ENCODE results near the gene CIZ1. TPM values are rescaled to one million over a fixed set of nuclear protein-coding genes. Genes with fewer than 3 reads are reported as not detected.

Gene CIZ1
- total and polyA plus RNA-seq, 5 donors from 2014 or later, result 7.2 to 128 (median 8.1) TPM

GRCh38 chr9:128178806-128179431 lies 12.5 kb downstream of the CIZ1 start:
- no peak overlapping the region for H3K4me3 ChIP-seq (ENCODE audit: low read depth, low read length)
- ATAC-seq (ENCODE audit: low read depth in 2 of 2), result no peak
- Mint-ChIP-seq H3K27me3 (no peaks in the 10 kb centered on the region), H3K27ac (no peak overlapping the region), H3K4me1 (peaks cover 0 to 1% (median 0%) of the 10 kb centered on the region in 4 donors), H3K4me3 (no peak overlapping the region), H3K36me3 (peaks cover 40% of the 10 kb centered on the region), H3K9me3 (peaks cover 0 to 2% (median 0%) of the 10 kb centered on the region in 7 donors)
- no peaks in the 10 kb centered on the region for H3K9me3 ChIP-seq (ENCODE audit: control insufficient read depth in 2 of 2, low read length in 2 of 2)
- H3K27me3 ChIP-seq (ENCODE audit: control insufficient read depth, insufficient read depth, low read length), result no peaks in the 10 kb centered on the region
- no peak overlapping the region for H3K27ac ChIP-seq (ENCODE audit: insufficient read depth, low read length, poor library complexity, severe bottlenecking)
- no peaks in the 10 kb centered on the region for H3K4me1 ChIP-seq (ENCODE audit: control insufficient read depth, insufficient read depth, low read length, poor library complexity, severe bottlenecking)
- peaks cover 69% of the 10 kb centered on the region for H3K36me3 ChIP-seq (ENCODE audit: control insufficient read depth, insufficient read depth, low read length)
- no peak for DNase-seq

GRCh38 chr9:128175726-128176125 lies 15.6 kb downstream of the CIZ1 start:
- Mint-ChIP-seq H3K27me3 (no peaks in the 10 kb centered on the region), H3K27ac (no peak overlapping the region), H3K9me3 (peaks cover 0 to 2% (median 0%) of the 10 kb centered on the region in 7 donors), H3K36me3 (peaks cover 30% of the 10 kb centered on the region), H3K4me1 (no peaks in the 10 kb centered on the region), H3K4me3 (no peak overlapping the region)
- H3K36me3 ChIP-seq (ENCODE audit: control insufficient read depth, insufficient read depth, low read length), result peaks cover 56% of the 10 kb centered on the region
- H3K4me1 ChIP-seq (ENCODE audit: control insufficient read depth, insufficient read depth, low read length, poor library complexity, severe bottlenecking), result no peaks in the 10 kb centered on the region
- no peaks in the 10 kb centered on the region for H3K27me3 ChIP-seq (ENCODE audit: control insufficient read depth, insufficient read depth, low read length)
- no peak for ATAC-seq (ENCODE audit: low read depth in 2 of 2)
- H3K4me3 ChIP-seq (ENCODE audit: low read depth, low read length), result no peak overlapping the region
- no peaks in the 10 kb centered on the region for H3K9me3 ChIP-seq (ENCODE audit: control insufficient read depth in 2 of 2, low read length in 2 of 2)
- DNase-seq, result no peak
- no peak overlapping the region for H3K27ac ChIP-seq (ENCODE audit: insufficient read depth, low read length, poor library complexity, severe bottlenecking)

GRCh38 chr9:128175102-128175563 lies 16.2 kb downstream of the CIZ1 start:
- H3K27ac ChIP-seq (ENCODE audit: insufficient read depth, low read length, poor library complexity, severe bottlenecking), result no peak overlapping the region
- no peak overlapping the region for H3K4me3 ChIP-seq (ENCODE audit: low read depth, low read length)
- peaks cover 55% of the 10 kb centered on the region for H3K36me3 ChIP-seq (ENCODE audit: control insufficient read depth, insufficient read depth, low read length)
- no peaks in the 10 kb centered on the region for H3K4me1 ChIP-seq (ENCODE audit: control insufficient read depth, insufficient read depth, low read length, poor library complexity, severe bottlenecking)
- no peaks in the 10 kb centered on the region for H3K27me3 ChIP-seq (ENCODE audit: control insufficient read depth, insufficient read depth, low read length)
- H3K4me1 Mint-ChIP-seq, result no peaks in the 10 kb centered on the region
- H3K27ac Mint-ChIP-seq, result no peak overlapping the region
- DNase-seq (no peak), ATAC-seq (ENCODE audit: low read depth in 2 of 2) (no peak)
- H3K9me3 Mint-ChIP-seq, result peaks cover 0 to 2% (median 0%) of the 10 kb centered on the region in 7 donors
- peaks cover 35% of the 10 kb centered on the region for H3K36me3 Mint-ChIP-seq
- no peaks in the 10 kb centered on the region for H3K9me3 ChIP-seq (ENCODE audit: control insufficient read depth in 2 of 2, low read length in 2 of 2)
- H3K27me3 Mint-ChIP-seq, result no peaks in the 10 kb centered on the region
- H3K4me3 Mint-ChIP-seq, result no peak overlapping the region

GRCh38 chr9:128174062-128174461 lies 17.3 kb downstream of the CIZ1 start:
- Mint-ChIP-seq H3K27ac (no peak overlapping the region), H3K9me3 (no peaks in the 10 kb centered on the region), H3K27me3 (no peaks in the 10 kb centered on the region), H3K36me3 (peaks cover 32% of the 10 kb centered on the region), H3K4me3 (no peak overlapping the region), H3K4me1 (no peaks in the 10 kb centered on the region)
- Histone ChIP-seq H3K4me1 (ENCODE audit: control insufficient read depth, insufficient read depth, low read length, poor library complexity, severe bottlenecking) (no peaks in the 10 kb centered on the region), H3K36me3 (ENCODE audit: control insufficient read depth, insufficient read depth, low read length) (peaks cover 55% of the 10 kb centered on the region), H3K27me3 (ENCODE audit: control insufficient read depth, insufficient read depth, low read length) (no peaks in the 10 kb centered on the region), H3K27ac (ENCODE audit: insufficient read depth, low read length, poor library complexity, severe bottlenecking) (no peak overlapping the region), H3K4me3 (ENCODE audit: low read depth, low read length) (no peak overlapping the region), H3K9me3 (ENCODE audit: control insufficient read depth in 2 of 2, low read length in 2 of 2) (no peaks in the 10 kb centered on the region)
- ATAC-seq (ENCODE audit: low read depth in 2 of 2) (no peak), DNase-seq (no peak)

- no peak overlapping the region for H3K4me3 Mint-ChIP-seq
- no peaks in the 10 kb centered on the region for H3K9me3 Mint-ChIP-seq
- Histone ChIP-seq H3K27ac (ENCODE audit: insufficient read depth, low read length, poor library complexity, severe bottlenecking) (no peak overlapping the region), H3K27me3 (ENCODE audit: control insufficient read depth, insufficient read depth, low read length) (no peaks in the 10 kb centered on the region), H3K9me3 (ENCODE audit: control insufficient read depth in 2 of 2, low read length in 2 of 2) (no peaks in the 10 kb centered on the region), H3K36me3 (ENCODE audit: control insufficient read depth, insufficient read depth, low read length) (peaks cover 45% of the 10 kb centered on the region), H3K4me1 (ENCODE audit: control insufficient read depth, insufficient read depth, low read length, poor library complexity, severe bottlenecking) (no peaks in the 10 kb centered on the region), H3K4me3 (ENCODE audit: low read depth, low read length) (no peak overlapping the region)
- no peak for ATAC-seq (ENCODE audit: low read depth in 2 of 2)
- H3K4me1 Mint-ChIP-seq, result peaks cover 0 to 5% (median 0%) of the 10 kb centered on the region in 4 donors
- H3K27ac Mint-ChIP-seq, result no peak overlapping the region
- H3K27me3 Mint-ChIP-seq, result no peaks in the 10 kb centered on the region
- DNase-seq, result no peak
- peaks cover 32% of the 10 kb centered on the region for H3K36me3 Mint-ChIP-seq
Measured at GRCh38 chr9:128169925-128170324, 21.4 kb downstream of the CIZ1 start.

- H3K4me3 Mint-ChIP-seq, result no peak overlapping the region
- no peak for DNase-seq
- no peak for ATAC-seq (ENCODE audit: low read depth in 2 of 2)
- H3K27ac ChIP-seq (ENCODE audit: insufficient read depth, low read length, poor library complexity, severe bottlenecking), result no peak overlapping the region
- no peak overlapping the region for H3K4me3 ChIP-seq (ENCODE audit: low read depth, low read length)
- peaks cover 0 to 5% (median 0%) of the 10 kb centered on the region in 4 donors for H3K4me1 Mint-ChIP-seq
- H3K36me3 Mint-ChIP-seq, result peaks cover 33% of the 10 kb centered on the region
- H3K27me3 Mint-ChIP-seq, result no peaks in the 10 kb centered on the region
- peaks cover 45% of the 10 kb centered on the region for H3K36me3 ChIP-seq (ENCODE audit: control insufficient read depth, insufficient read depth, low read length)
- H3K9me3 Mint-ChIP-seq, result no peaks in the 10 kb centered on the region
- no peaks in the 10 kb centered on the region for H3K27me3 ChIP-seq (ENCODE audit: control insufficient read depth, insufficient read depth, low read length)
- H3K27ac Mint-ChIP-seq, result peak overlapping the region in 1 of 3 donors; percentile 86
- no peaks in the 10 kb centered on the region for H3K9me3 ChIP-seq (ENCODE audit: control insufficient read depth in 2 of 2, low read length in 2 of 2)
- no peaks in the 10 kb centered on the region for H3K4me1 ChIP-seq (ENCODE audit: control insufficient read depth, insufficient read depth, low read length, poor library complexity, severe bottlenecking)
Measured at GRCh38 chr9:128169492-128169891, 21.9 kb downstream of the CIZ1 start.

- Histone ChIP-seq H3K4me3 (ENCODE audit: low read depth, low read length) (no peak overlapping the region), H3K36me3 (ENCODE audit: control insufficient read depth, insufficient read depth, low read length) (peaks cover 46% of the 10 kb centered on the region), H3K9me3 (ENCODE audit: control insufficient read depth in 2 of 2, low read length in 2 of 2) (no peaks in the 10 kb centered on the region), H3K27ac (ENCODE audit: insufficient read depth, low read length, poor library complexity, severe bottlenecking) (no peak overlapping the region), H3K27me3 (ENCODE audit: control insufficient read depth, insufficient read depth, low read length) (no peaks in the 10 kb centered on the region), H3K4me1 (ENCODE audit: control insufficient read depth, insufficient read depth, low read length, poor library complexity, severe bottlenecking) (no peaks in the 10 kb centered on the region)
- ATAC-seq (ENCODE audit: low read depth in 2 of 2), result no peak
- Mint-ChIP-seq H3K36me3 (peaks cover 31% of the 10 kb centered on the region), H3K4me1 (peaks cover 0 to 5% (median 0%) of the 10 kb centered on the region in 4 donors), H3K27ac (no peak overlapping the region), H3K9me3 (no peaks in the 10 kb centered on the region), H3K4me3 (no peak overlapping the region), H3K27me3 (no peaks in the 10 kb centered on the region)
- no peak for DNase-seq
Measured at GRCh38 chr9:128168731-128169308, 22.6 kb downstream of the CIZ1 start.

- H3K4me1 Mint-ChIP-seq, result peaks cover 0 to 12% (median 4%) of the 10 kb centered on the region in 4 donors
- H3K36me3 ChIP-seq (ENCODE audit: control insufficient read depth, insufficient read depth, low read length), result peaks cover 50% of the 10 kb centered on the region
- H3K27me3 Mint-ChIP-seq, result no peaks in the 10 kb centered on the region
- H3K9me3 Mint-ChIP-seq, result peaks cover 0 to 3% (median 0%) of the 10 kb centered on the region in 7 donors
- no peak overlapping the region for H3K4me3 Mint-ChIP-seq
- no peaks in the 10 kb centered on the region for H3K4me1 ChIP-seq (ENCODE audit: control insufficient read depth, insufficient read depth, low read length, poor library complexity, severe bottlenecking)
- no peaks in the 10 kb centered on the region for H3K27me3 ChIP-seq (ENCODE audit: control insufficient read depth, insufficient read depth, low read length)
- H3K4me3 ChIP-seq (ENCODE audit: low read depth, low read length), result no peak overlapping the region
- no peaks in the 10 kb centered on the region for H3K9me3 ChIP-seq (ENCODE audit: control insufficient read depth in 2 of 2, low read length in 2 of 2)
- no peak overlapping the region for H3K27ac ChIP-seq (ENCODE audit: insufficient read depth, low read length, poor library complexity, severe bottlenecking)
- no peak overlapping the region for H3K27ac Mint-ChIP-seq
- ATAC-seq (ENCODE audit: low read depth in 2 of 2), result no peak
- no peak for DNase-seq
- H3K36me3 Mint-ChIP-seq, result peaks cover 37% of the 10 kb centered on the region
Measured at GRCh38 chr9:128167209-128167608, 24.2 kb downstream of the CIZ1 start.
